Adipocyte (in vitro differentiated cells): ENCODE data around the gene TEX14.

ENCODE experiments used
- DNase-seq: peaks from one replicate; pipeline ENCODE4 v3.0.0-alpha.2; 2015; ENCODE audit warnings: low read depth
- H3K27me3 ChIP-seq: replicated peaks from 2 replicates; pipeline ENCODE4 v1.7.0; 2013; ENCODE audit warnings: mild to moderate bottlenecking, low read length, moderate library complexity; ENCODE audit not compliant: control insufficient read depth, insufficient read depth
- H3K36me3 ChIP-seq: 2 replicates; pipeline ENCODE4 v1.7.0; 2013; ENCODE audit warnings: low read length, mild to moderate bottlenecking, moderate library complexity; ENCODE audit not compliant: control insufficient read depth, insufficient read depth, severe bottlenecking
- H3K4me1 ChIP-seq: 2 replicates; pipeline ENCODE4 v1.7.0; 2013; ENCODE audit warnings: mild to moderate bottlenecking, low read length, moderate library complexity; ENCODE audit not compliant: control insufficient read depth, insufficient read depth
- H3K4me3 ChIP-seq: 2 replicates; pipeline ENCODE4 v1.7.0; 2013; ENCODE audit warnings: mild to moderate bottlenecking, low read length, moderate library complexity
- H3K9ac ChIP-seq: 2 replicates; pipeline ENCODE4 v1.7.0; 2013; ENCODE audit warnings: mild to moderate bottlenecking, low read length, moderate library complexity
- H3K9me3 ChIP-seq: 2 replicates; pipeline ENCODE4 v1.7.0; 2013; ENCODE audit warnings: mild to moderate bottlenecking, low read length, moderate library complexity; ENCODE audit not compliant: control insufficient read depth

TEX14 gene, protein sequence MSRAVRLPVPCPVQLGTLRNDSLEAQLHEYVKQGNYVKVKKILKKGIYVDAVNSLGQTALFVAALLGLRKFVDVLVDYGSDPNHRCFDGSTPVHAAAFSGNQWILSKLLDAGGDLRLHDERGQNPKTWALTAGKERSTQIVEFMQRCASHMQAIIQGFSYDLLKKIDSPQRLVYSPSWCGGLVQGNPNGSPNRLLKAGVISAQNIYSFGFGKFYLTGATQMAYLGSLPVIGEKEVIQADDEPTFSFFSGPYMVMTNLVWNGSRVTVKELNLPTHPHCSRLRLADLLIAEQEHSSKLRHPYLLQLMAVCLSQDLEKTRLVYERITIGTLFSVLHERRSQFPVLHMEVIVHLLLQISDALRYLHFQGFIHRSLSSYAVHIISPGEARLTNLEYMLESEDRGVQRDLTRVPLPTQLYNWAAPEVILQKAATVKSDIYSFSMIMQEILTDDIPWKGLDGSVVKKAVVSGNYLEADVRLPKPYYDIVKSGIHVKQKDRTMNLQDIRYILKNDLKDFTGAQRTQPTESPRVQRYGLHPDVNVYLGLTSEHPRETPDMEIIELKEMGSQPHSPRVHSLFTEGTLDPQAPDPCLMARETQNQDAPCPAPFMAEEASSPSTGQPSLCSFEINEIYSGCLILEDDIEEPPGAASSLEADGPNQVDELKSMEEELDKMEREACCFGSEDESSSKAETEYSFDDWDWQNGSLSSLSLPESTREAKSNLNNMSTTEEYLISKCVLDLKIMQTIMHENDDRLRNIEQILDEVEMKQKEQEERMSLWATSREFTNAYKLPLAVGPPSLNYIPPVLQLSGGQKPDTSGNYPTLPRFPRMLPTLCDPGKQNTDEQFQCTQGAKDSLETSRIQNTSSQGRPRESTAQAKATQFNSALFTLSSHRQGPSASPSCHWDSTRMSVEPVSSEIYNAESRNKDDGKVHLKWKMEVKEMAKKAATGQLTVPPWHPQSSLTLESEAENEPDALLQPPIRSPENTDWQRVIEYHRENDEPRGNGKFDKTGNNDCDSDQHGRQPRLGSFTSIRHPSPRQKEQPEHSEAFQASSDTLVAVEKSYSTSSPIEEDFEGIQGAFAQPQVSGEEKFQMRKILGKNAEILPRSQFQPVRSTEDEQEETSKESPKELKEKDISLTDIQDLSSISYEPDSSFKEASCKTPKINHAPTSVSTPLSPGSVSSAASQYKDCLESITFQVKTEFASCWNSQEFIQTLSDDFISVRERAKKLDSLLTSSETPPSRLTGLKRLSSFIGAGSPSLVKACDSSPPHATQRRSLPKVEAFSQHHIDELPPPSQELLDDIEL (N-terminal part only)

GRCh38 chr17:58691701-58692238, at the start of gene TEX14:
TEX14 (minus strand) TSS chr17:58692045; CDS start chr17:58652001, 40,044 bp downstream.
- no peak for DNase-seq
- H3K36me3 ChIP-seq: peaks cover 3% of the 10 kb centered on the region
- peak within 1 kb of the TSS; percentile 83 for H3K4me3 ChIP-seq
- H3K9ac ChIP-seq: peak within 1 kb of the TSS; percentile 87
- peaks cover 11% of the 10 kb centered on the region for H3K4me1 ChIP-seq
- no peaks in the 10 kb centered on the region for H3K27me3 ChIP-seq
- H3K9me3 ChIP-seq: no peaks in the 10 kb centered on the region

DNA sequence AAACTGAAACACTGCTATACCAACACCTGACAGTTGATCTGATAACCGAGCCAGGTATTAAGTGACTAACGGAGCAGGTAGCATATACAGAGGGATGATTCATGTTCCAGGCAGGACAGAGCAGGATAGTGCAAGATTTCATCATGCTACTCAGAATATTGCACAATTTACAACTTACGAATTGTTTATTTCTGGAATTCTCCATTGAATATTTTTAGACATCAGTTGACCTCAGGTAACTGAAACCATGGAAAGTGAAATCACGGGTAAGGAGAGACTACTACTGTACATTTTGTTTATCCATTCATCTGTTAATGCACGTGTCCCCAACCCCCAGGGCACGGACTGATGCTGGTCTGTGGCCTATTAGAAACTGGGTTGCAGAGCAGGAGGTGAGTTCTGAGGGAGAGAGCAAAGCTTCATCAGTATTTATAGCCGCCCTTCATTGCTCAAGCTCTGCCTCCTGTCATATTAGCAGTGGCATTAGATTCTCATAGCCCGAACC, 49.3 kb upstream of the TEX14 start:
- H3K9ac ChIP-seq: no peak overlapping the region
- H3K4me1 ChIP-seq: no peaks in the 10 kb centered on the region
- H3K27me3 ChIP-seq: no peaks in the 10 kb centered on the region
- H3K4me3 ChIP-seq: no peak overlapping the region
- H3K9me3 ChIP-seq: no peaks in the 10 kb centered on the region
- DNase-seq: peak; percentile 37
- no peaks in the 10 kb centered on the region for H3K36me3 ChIP-seq

DNA sequence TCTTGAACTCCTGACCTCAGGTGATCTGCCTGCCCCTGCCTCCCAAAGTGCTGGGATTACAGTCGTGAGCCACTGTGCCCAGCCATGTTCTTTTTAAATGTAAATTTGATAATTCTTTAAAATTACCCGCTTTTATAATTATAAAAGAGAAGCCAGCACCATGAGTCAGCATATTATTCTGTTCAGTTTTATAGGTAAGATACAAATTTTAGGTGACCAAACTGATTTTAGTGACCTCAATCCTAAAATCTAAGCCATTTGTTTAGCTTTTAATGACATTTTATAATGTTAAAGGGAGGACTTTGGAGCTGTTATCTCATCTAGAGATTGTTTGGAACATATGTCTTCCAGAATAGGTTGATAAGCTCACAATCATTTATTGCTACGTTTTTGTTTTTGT, 43.0 kb upstream of the TEX14 start:
- Histone ChIP-seq H3K4me1 (no peaks in the 10 kb centered on the region), H3K9me3 (no peaks in the 10 kb centered on the region), H3K36me3 (no peaks in the 10 kb centered on the region), H3K4me3 (no peak overlapping the region), H3K9ac (no peak overlapping the region), H3K27me3 (no peaks in the 10 kb centered on the region)
- DNase-seq: no peak

DNA sequence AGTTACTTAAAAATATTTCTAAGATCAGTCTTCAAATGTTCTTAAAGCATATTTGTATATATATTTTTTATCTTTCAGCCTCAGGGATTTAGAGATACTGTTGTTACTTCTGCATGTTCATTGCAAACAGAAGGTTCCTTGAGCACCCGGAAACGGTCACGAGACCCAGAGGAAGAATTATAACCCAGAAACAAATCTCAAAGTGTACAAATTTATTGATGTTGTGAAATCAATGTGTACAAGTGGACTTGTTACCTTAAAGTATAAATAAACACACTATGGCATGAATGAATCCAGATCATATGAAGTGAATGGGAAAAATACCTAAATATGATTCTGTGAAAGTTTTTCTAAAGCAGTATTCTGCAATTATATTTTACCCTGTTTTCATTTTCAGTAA, 42.2 kb upstream of the TEX14 start:
- H3K27me3 ChIP-seq: no peaks in the 10 kb centered on the region
- no peak overlapping the region for H3K4me3 ChIP-seq
- H3K4me1 ChIP-seq: no peaks in the 10 kb centered on the region
- H3K9me3 ChIP-seq: no peaks in the 10 kb centered on the region
- no peak for DNase-seq
- H3K9ac ChIP-seq: no peak overlapping the region
- no peaks in the 10 kb centered on the region for H3K36me3 ChIP-seq

DNA sequence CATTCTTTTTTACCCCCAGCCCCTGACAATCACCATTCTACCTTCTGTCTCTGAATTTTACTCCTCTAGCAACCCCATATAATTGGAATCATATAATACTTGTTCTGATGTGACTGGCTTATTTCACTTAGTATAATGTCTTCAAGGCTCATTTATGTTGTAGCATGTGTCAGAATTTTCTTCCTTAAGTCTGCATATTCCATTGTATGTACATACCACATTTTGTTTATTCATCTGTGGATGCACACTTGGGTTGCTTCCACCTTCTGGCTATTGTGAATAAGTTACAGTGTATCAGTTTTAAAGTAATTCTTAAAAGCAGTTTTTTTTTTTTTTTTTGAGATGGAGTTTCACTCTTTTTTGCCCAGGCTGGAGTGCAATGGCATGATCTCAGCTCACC, 39.1 kb upstream of the TEX14 start:
- H3K36me3 ChIP-seq: no peaks in the 10 kb centered on the region
- no peak for DNase-seq
- no peaks in the 10 kb centered on the region for H3K9me3 ChIP-seq
- H3K4me1 ChIP-seq: peaks cover 2% of the 10 kb centered on the region
- H3K27me3 ChIP-seq: no peaks in the 10 kb centered on the region
- H3K4me3 ChIP-seq: no peak overlapping the region
- H3K9ac ChIP-seq: no peak overlapping the region

DNA sequence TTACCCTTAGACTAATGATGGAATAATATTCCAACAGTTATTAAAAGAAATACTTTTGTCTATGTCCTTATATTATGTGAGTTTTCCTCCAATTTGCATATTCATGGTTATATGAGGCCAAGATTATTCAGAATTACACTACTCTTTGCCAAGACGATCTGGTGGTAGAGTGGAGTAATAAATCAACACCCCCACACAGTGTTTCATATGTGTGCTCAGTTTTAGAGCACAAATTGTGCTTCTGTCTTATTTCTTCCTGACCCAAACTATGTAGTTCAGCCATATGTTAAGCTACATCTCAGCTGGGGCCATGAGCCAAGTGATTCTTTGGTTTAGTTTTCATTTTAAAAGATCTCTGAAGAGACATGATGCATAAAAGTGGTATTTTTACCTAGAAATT, 37.0 kb upstream of the TEX14 start:
- Histone ChIP-seq H3K4me3 (no peak overlapping the region), H3K36me3 (no peaks in the 10 kb centered on the region), H3K4me1 (peaks cover 2% of the 10 kb centered on the region), H3K27me3 (no peaks in the 10 kb centered on the region), H3K9ac (no peak overlapping the region), H3K9me3 (no peaks in the 10 kb centered on the region)
- no peak for DNase-seq

DNA sequence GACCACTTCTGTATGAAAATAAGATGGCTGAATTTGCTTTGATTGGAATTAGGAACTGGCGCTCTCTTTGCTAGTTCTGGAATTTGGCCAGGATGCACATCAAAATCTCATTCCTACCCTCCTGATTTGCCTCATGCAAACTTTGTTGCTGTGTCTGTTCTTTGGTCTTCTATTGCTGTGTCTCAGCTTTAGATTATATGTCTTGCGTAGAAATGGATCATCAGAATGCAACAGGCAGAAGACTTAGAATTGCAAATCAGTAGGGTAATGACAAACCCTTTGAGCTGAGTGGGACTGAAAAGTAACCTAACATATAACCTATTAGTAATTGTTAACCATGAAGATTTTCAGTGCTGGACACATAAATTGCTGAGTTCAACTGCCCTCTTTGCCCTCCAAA, 30.9 kb upstream of the TEX14 start:
- no peak for DNase-seq
- H3K4me3 ChIP-seq: no peak overlapping the region
- no peaks in the 10 kb centered on the region for H3K27me3 ChIP-seq
- no peak overlapping the region for H3K9ac ChIP-seq
- no peaks in the 10 kb centered on the region for H3K9me3 ChIP-seq
- H3K36me3 ChIP-seq: no peaks in the 10 kb centered on the region
- H3K4me1 ChIP-seq: no peaks in the 10 kb centered on the region

DNA sequence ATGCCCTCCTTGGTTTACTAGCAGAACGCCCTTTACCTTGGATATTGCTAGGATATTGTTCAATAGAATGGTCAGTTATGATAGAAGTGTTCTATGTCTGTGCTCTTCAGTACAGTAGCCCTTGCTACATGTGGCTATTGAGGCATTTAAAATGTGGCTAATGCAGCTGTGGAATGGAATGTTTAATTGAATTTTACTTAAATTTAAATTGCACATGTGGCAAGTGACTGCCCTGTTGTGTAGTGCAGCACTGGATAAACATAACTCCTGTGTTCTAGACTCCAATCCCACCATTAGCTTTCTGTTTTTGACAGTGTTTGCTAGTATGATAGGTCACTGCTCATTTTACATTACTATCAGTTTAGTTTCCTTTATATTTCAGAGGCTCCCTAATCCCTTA, 30.4 kb upstream of the TEX14 start:
- H3K4me3 ChIP-seq: no peak overlapping the region

DNA sequence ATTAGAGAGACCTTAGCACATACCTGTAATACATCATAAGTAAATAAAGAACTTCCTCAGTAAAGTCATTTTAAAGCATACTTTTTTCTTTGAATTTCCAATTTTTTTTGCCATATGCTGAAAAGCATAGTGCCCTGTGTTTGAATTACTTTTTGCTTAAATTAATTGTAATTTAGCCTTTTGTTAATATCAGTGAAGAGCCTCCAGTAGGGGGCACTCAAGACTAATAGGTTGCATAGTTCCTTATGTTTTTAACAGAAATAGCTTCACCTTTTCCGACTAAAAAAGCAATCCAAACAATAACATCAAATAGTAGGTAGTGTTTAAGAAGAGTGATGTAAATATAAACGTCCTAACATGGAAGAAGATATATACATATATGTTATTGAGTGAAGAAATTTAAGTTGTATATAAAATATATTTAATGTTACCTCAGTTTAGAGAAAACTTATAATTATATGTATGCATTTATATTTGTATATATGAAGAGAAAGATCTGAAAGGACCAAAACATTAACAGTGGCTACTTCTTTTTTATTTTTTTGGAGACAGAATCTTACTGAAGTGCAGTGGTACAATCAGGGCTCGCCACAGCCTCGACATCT, 19.2 kb upstream of the TEX14 start:
- Histone ChIP-seq H3K9ac (no peak overlapping the region), H3K27me3 (no peaks in the 10 kb centered on the region), H3K4me1 (no peaks in the 10 kb centered on the region), H3K9me3 (no peaks in the 10 kb centered on the region), H3K36me3 (peaks cover 2% of the 10 kb centered on the region), H3K4me3 (no peak overlapping the region)
- peak; percentile 89 for DNase-seq

More for the DNA sequence above, 30.4 kb upstream of the TEX14 start:
- no peaks in the 10 kb centered on the region for H3K9me3 ChIP-seq
- no peaks in the 10 kb centered on the region for H3K4me1 ChIP-seq
- no peak for DNase-seq
- no peak overlapping the region for H3K9ac ChIP-seq
- no peaks in the 10 kb centered on the region for H3K27me3 ChIP-seq
- no peaks in the 10 kb centered on the region for H3K36me3 ChIP-seq

DNA sequence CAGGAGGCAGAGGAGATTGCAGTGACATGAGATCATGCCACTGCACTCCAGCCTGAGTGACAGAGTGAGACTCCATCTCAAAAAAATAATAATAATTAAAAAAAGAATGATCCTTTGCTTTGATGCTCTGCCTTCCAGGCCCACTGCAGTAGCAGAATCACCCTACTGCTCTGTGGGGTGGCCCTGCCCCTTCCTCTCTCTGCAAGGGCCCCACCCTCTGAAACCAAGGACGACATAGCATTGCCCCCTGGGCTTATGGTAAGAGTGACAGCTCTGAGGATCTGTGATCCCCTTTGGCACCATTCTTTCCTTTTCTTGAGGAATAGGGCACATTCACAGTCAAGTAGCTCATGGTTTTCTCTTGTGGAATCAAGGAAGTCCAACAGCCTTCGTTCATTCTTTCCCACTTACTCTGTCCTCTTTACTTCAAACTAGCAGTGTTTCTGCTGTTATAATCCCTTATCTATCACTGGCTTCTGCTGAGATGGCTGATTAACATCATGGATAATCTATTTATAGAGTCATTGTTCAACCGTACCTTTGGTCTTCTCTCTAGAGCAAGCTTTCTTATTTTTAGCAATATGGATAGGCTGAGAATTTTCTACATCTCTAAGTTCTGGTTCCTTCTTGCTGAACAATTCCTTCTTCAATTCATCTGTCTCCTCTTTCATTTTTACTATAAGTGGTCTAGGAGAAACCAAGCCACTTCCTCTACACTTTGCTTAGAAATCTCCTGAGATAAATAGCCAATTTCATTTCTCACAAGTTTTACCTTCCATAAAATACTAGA, 14.7 kb upstream of the TEX14 start:
- Histone ChIP-seq H3K4me1 (no peaks in the 10 kb centered on the region), H3K9ac (no peak overlapping the region), H3K9me3 (no peaks in the 10 kb centered on the region), H3K27me3 (no peaks in the 10 kb centered on the region), H3K4me3 (no peak overlapping the region), H3K36me3 (peaks cover 2% of the 10 kb centered on the region)
- no peak for DNase-seq
